ENCODE data around the gene C10orf53.

C10orf53 gene

GRCh38 chr10:49679480-49679893, at the start of gene C10orf53:
Gene C10orf53, plus strand, starts transcription at chr10:49679651. Its CDS starts 47 bp downstream, at chr10:49679698.
- no peak for DNase-seq

- DNase-seq: no peak
These were observed 47.5 kb upstream of the C10orf53 start for GRCh38 chr10:49631975-49632374.

GRCh38 chr10:49632406-49633317, 46.8 kb upstream of the C10orf53 start:
- no peak for DNase-seq

- DNase-seq: no peak
These were observed 46.0 kb upstream of the C10orf53 start for GRCh38 chr10:49633327-49634068.

GRCh38 chr10:49634069-49634660, 45.3 kb upstream of the C10orf53 start:
- DNase-seq: no peak

- no peak for DNase-seq
These were observed 37.1 kb upstream of the C10orf53 start for GRCh38 chr10:49642311-49642710.

- DNase-seq: no peak
These were observed 36.0 kb upstream of the C10orf53 start for GRCh38 chr10:49643241-49644034.

- no peak for DNase-seq
These were observed 35.3 kb upstream of the C10orf53 start for GRCh38 chr10:49644035-49644646.

- DNase-seq: no peak
These were observed 34.0 kb upstream of the C10orf53 start for GRCh38 chr10:49645417-49645816.

GRCh38 chr10:49645871-49646870, 33.3 kb upstream of the C10orf53 start:
- no peak for DNase-seq

GRCh38 chr10:49647554-49647953, 31.9 kb upstream of the C10orf53 start:
- no peak for DNase-seq

- DNase-seq: no peak
These were observed 31.3 kb upstream of the C10orf53 start for GRCh38 chr10:49647985-49648795.

GRCh38 chr10:49649294-49649693, 30.2 kb upstream of the C10orf53 start:
- DNase-seq: no peak

GRCh38 chr10:49649936-49650723, 29.3 kb upstream of the C10orf53 start:
- DNase-seq: no peak

- DNase-seq: no peak
These were observed 28.8 kb upstream of the C10orf53 start for GRCh38 chr10:49650724-49651034.

GRCh38 chr10:49651039-49651835, 28.2 kb upstream of the C10orf53 start:
- no peak for DNase-seq

- DNase-seq: no peak
These were observed 27.5 kb upstream of the C10orf53 start for GRCh38 chr10:49651917-49652316.
